Measurements from ENCODE around the gene LMOD2.

DNA sequence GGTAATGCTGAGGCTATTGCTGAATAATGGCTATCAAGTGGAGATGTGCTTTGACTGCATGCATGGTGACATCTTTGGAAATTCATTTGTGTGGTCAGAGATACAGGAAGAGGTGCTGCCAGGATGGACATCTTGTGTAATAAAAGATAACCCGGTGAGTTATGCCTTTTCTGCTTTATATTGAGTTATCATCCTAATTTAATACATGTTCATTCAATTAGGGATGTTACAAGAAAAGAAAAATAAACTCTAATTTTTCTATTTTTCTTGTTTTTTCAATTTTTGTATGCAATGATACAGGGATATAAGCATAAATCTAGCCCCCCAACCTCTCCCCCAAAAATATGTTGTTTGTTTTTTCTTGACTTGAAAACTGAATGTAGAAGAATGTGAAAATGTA lies 26.4 kb upstream of the LMOD2 start:
- TF ChIP-seq ZNF416 (tag by site-specific recombination; IDR thresholded peaks at IDR 0.05) (no peak), CTCF (tag by site-specific recombination; IDR thresholded peaks at IDR 0.05) (no peak), ZNF140 (tag by site-specific recombination; IDR thresholded peaks at IDR 0.05) (no peak)

Data from HEK293 (cell line).